Daoy (cell line): ENCODE measurements around the gene HPX. TPM values are rescaled to one million over a fixed set of nuclear protein-coding genes. Genes with fewer than 3 reads are reported as not detected.

Source experiments
- DNase-seq: peaks from one replicate; pipeline ENCODE4 v3.0.0-alpha.2; 2015; ENCODE audit warnings: low read depth
- total RNA-seq: library from RNA; depleted of rRNA; stranded (reverse); fragments of >200 nt; shearing (Covaris generic); gene quantifications from 2 replicates; pipeline ENCODE4 v1.2.3, GENCODE V29; 2014; rRNA removed

HPX gene
- total RNA-seq, 1 experiment from 2014 or later = 0.06 TPM

GRCh38 chr11:6391537-6392134 lies 49.2 kb downstream of the HPX start:
- DNase-seq = no peak

GRCh38 chr11:6390718-6391469 lies 49.9 kb downstream of the HPX start:
- no peak for DNase-seq

GRCh38 chr11:6389905-6390717 lies 50.7 kb downstream of the HPX start, which contains the start of gene SMPD1:
Gene SMPD1 (plus strand): TSS chr11:6390474. CDS start chr11:6390599, 125 bp downstream.
- DNase-seq = peak; percentile 90

GRCh38 chr11:6388748-6389147 lies 52.0 kb downstream of the HPX start:
- DNase-seq = no peak

- no peak for DNase-seq
Measured at GRCh38 chr11:6387811-6388599, 52.8 kb downstream of the HPX start.

GRCh38 chr11:6385046-6385777 lies 55.6 kb downstream of the HPX start:
- no peak for DNase-seq

Other genes with a start within 250 kb of the HPX start
- not detected in 2 replicates for gene OR52W1, start 241.8 kb downstream of the HPX start, total RNA-seq
- not detected in 2 replicates for gene C11orf42, start 235.4 kb downstream of the HPX start, total RNA-seq
- 10.6 and 14.9 TPM in 2 replicates for gene FHIP1B, start 206.4 kb downstream of the HPX start, total RNA-seq
- not detected in 2 replicates for gene CNGA4, start 201.9 kb downstream of the HPX start, total RNA-seq
- not detected in 2 replicates for gene CCKBR, start 181.1 kb downstream of the HPX start, total RNA-seq
- gene CAVIN3, start 120.5 kb downstream of the HPX start, total RNA-seq = 173 and 189 TPM in 2 replicates
- 7.5 and 10.9 TPM in 2 replicates for gene SMPD1, start 50.5 kb downstream of the HPX start, total RNA-seq
- 6.2 and 6.7 TPM in 2 replicates for gene APBB1, start 21.9 kb downstream of the HPX start, total RNA-seq
- gene TRIM3, start 33.0 kb upstream of the HPX start, total RNA-seq = 9.4 and 16.4 TPM in 2 replicates
- gene ARFIP2, start 40.3 kb upstream of the HPX start, total RNA-seq = 42.5 and 58.7 TPM in 2 replicates
- 24.7 and 43.4 TPM in 2 replicates for gene TIMM10B, start 40.5 kb upstream of the HPX start, total RNA-seq
- 3.6 and 4.2 TPM in 2 replicates for gene DNHD1, start 56.3 kb upstream of the HPX start, total RNA-seq
- gene RRP8, start 162.6 kb upstream of the HPX start, total RNA-seq = 17.4 and 17.9 TPM in 2 replicates
- 120 and 140 TPM in 2 replicates for gene ILK, start 162.8 kb upstream of the HPX start, total RNA-seq
- 53.0 and 57.0 TPM in 2 replicates for gene TAF10, start 171.2 kb upstream of the HPX start, total RNA-seq
- gene TPP1, start 178.4 kb upstream of the HPX start, total RNA-seq = 2.5 and 14.9 TPM in 2 replicates
- gene DCHS1, start 214.8 kb upstream of the HPX start, total RNA-seq = 0.74 and 1.3 TPM in 2 replicates
- 95.5 and 120 TPM in 2 replicates for gene MRPL17, start 242.4 kb upstream of the HPX start, total RNA-seq